ENCODE data around the gene C2.

DNA sequence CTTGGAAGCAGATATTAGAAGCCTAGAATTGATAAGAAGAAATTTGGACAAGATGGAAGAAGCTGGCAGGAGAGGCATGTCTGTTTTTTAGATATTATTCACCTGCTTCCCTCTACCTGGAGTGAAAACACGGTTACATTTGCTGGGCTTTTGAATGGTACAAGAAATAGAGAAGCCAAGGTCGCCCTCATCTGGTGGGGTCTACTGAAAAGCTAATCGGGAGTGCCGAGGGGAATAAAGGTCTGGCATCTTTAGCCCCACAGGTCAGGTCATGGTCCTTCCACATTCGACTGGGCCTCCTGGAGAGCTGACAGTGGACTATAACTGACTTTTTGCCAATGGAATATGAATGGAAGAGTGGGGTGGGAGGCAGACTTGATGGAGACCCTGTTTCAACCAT, 4.6 kb upstream of the C2 start:
- TF ChIP-seq EZH2 (IDR thresholded peaks at IDR 0.05; ENCODE audit: low read depth) (no peak), CTCF (conservative IDR thresholded peaks at IDR 0.05) (no peak)

All from PC-9 (cell line).